Gastroesophageal sphincter (tissue), 4 donors: ENCODE results near the gene KIF22. TPM values are rescaled to one million over a fixed set of nuclear protein-coding genes. Genes with fewer than 3 reads are reported as not detected.
A peak's percentile ranks its signal among the peaks of the same experiment; 100 is the strongest.

Experiments
- ATAC-seq: fragments of 150-250 bp; one replicate; pipeline ENCODE4 v1.9.1; 2016; ENCODE audit warnings: mild to moderate bottlenecking, moderate library complexity
- H3K27ac ChIP-seq, 4 donors: fragments of 200-600 bp; sonication (generic) in 3 of 4; 1 replicate in 3 of 4; 2 replicates in 1 of 4; pipeline ENCODE4 v1.5.1; 2016 to 2019
- H3K27me3 ChIP-seq: fragments of 200-600 bp; sonication (generic); one replicate; pipeline ENCODE4 v1.5.1; 2019
- H3K36me3 ChIP-seq, 2 donors: fragments of 200-600 bp; sonication (generic); one replicate each; pipeline ENCODE4 v1.5.1; 2019; ENCODE audit warnings: control low read depth in 1 of 2
- H3K4me1 ChIP-seq, 3 donors: fragments of 200-600 bp; sonication (generic); 1 replicate in 2 of 3; 2 replicates in 1 of 3; pipeline ENCODE4 v1.5.1; 2016 to 2019; ENCODE audit warnings: control low read depth in 2 of 3
- H3K4me3 ChIP-seq, 2 donors: fragments of 200-600 bp; sonication (generic); one replicate each; pipeline ENCODE4 v1.5.1; 2019; ENCODE audit warnings: mild to moderate bottlenecking in 1 of 2, moderate library complexity in 1 of 2
- H3K9me3 ChIP-seq, 3 donors: fragments of 200-600 bp; sonication (generic); one replicate each; pipeline ENCODE4 v1.5.1; 2017 to 2019; ENCODE audit warnings: control low read depth in 2 of 3
- CTCF ChIP-seq, 4 experiments: fragments of 200-600 bp in 2 of 4; fragments of 450-650 bp in 2 of 4; sonication (generic) in 1 of 4; IDR thresholded peaks; one replicate each; pipeline ENCODE4 v1.5.1; 2017 to 2019; ENCODE audit warnings: antibody characterized with exemption in 4 of 4, mild to moderate bottlenecking in 2 of 4, moderate library complexity in 2 of 4
- EP300 ChIP-seq: sonication (generic); formaldehyde crosslinking; IDR thresholded peaks from one replicate; pipeline ENCODE4 v1.6.1; 2017; ENCODE audit warnings: antibody characterized with exemption, mild to moderate bottlenecking
- POLR2A ChIP-seq, 2 donors: fragments of 450-650 bp; IDR thresholded peaks; one replicate each; pipeline ENCODE4 v1.6.1; 2017; ENCODE audit warnings: antibody characterized with exemption in 2 of 2, mild to moderate bottlenecking in 2 of 2, moderate library complexity in 1 of 2
- POLR2AphosphoS5 ChIP-seq: sonication (generic); formaldehyde crosslinking; IDR thresholded peaks from one replicate; pipeline ENCODE4 v1.6.1; 2017; ENCODE audit warnings: antibody characterized with exemption
- WGBS, 2 donors: methylation state at CpG; one replicate each; pipeline ENCODE4 v1.1.5; 2018; ENCODE audit warnings: low coverage in 1 of 2; 5-methylcytosine and 5-hydroxymethylcytosine counted together
- total RNA-seq, 4 donors: library from RNA; depleted of rRNA; stranded (reverse); fragments of >200 nt; gene quantifications; one replicate each; pipeline ENCODE4 v1.1.0, GENCODE V29; 2016

KIF22 gene
- total RNA-seq, 4 donors from 2014 or later = 9.4 to 17.3 (median 12.8) TPM

DNA sequence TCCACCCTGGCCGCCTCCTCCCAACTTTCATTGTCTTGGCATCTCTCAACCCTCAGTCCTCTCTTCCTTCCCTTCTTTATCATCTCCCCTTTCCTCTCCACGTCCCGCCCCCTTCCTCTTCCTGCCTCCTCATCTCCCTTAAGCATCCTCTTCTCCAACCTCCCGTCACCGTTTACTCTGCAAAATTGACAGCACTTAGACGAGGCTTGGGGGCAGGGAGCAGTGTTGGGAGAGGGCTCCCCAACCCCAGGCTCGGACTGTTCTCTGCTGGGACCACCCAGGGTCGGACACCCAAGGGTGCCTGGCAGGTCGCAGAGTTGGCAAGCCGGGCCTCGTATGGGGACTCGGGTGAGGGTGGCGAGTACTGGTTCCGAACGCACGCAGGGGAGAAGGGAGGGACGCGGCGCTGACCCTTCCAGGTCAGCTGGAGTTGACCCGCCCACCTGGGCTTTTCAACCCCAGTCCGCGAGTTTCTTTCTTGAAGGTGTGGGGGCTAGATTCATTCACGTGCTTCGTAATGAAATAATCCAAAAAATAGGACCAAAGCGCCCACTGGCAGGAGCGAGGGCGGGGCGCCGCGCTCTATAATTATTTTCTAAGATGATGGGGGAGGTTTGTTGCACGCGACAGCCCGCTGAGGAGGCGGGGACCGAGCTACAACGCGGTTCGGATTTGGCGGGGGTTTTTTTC, 24.6 kb downstream of the KIF22 start:
- TF ChIP-seq POLR2A (IDR thresholded peaks at IDR 0.05) = no peak
- TF ChIP-seq POLR2AphosphoS5 = no peak
- no peak for TF ChIP-seq CTCF (IDR thresholded peaks at IDR 0.05)
- TF ChIP-seq EP300 = no peak
- peak overlapping the region; percentile 25 to 84 for H3K4me3 ChIP-seq
- peak overlapping the region; percentile 60 to 98 (median 98) for H3K27ac ChIP-seq
- 1 to 13% methylated on average over 5 to 16 of the region's 39 CpGs for WGBS, 2 donors
- H3K27me3 ChIP-seq = no peaks in the 10 kb centered on the region
- ATAC-seq = no peak
- no peaks in the 10 kb centered on the region for H3K9me3 ChIP-seq
- peaks cover 6 to 87% (median 53%) of the 10 kb centered on the region in 3 donors for H3K4me1 ChIP-seq
- peaks cover 0 to 22% of the 10 kb centered on the region in 2 donors for H3K36me3 ChIP-seq

- Histone ChIP-seq H3K27me3 (no peaks in the 10 kb centered on the region), H3K9me3 (no peaks in the 10 kb centered on the region), H3K4me3 (peak within 1 kb of the TSS; percentile 58 to 84), H3K27ac (peak within 1 kb of the TSS; percentile 84 to 98 (median 98)), H3K4me1 (peaks cover 2 to 85% (median 45%) of the 10 kb centered on the region in 3 donors), H3K36me3 (peaks cover 0 to 20% of the 10 kb centered on the region in 2 donors)
- WGBS, 2 donors = 0 to 1% methylated on average over 10 to 23 of the region's 70 CpGs
- ATAC-seq = peak; percentile 85
- TF ChIP-seq CTCF (IDR thresholded peaks at IDR 0.05) (peak in 3 of 4 experiments; percentile 84 to 98 (median 91)), POLR2AphosphoS5 (peak; percentile 65), POLR2A (IDR thresholded peaks at IDR 0.05) (peak; percentile 32 to 49), EP300 (no peak)
Observed at GRCh38 chr16:29815793-29816693, 25.5 kb downstream of the KIF22 start, which contains the start of gene PAGR1. Gene PAGR1, plus strand, starts transcription at chr16:29816152. Its CDS starts 374 bp downstream, at chr16:29816526.

DNA sequence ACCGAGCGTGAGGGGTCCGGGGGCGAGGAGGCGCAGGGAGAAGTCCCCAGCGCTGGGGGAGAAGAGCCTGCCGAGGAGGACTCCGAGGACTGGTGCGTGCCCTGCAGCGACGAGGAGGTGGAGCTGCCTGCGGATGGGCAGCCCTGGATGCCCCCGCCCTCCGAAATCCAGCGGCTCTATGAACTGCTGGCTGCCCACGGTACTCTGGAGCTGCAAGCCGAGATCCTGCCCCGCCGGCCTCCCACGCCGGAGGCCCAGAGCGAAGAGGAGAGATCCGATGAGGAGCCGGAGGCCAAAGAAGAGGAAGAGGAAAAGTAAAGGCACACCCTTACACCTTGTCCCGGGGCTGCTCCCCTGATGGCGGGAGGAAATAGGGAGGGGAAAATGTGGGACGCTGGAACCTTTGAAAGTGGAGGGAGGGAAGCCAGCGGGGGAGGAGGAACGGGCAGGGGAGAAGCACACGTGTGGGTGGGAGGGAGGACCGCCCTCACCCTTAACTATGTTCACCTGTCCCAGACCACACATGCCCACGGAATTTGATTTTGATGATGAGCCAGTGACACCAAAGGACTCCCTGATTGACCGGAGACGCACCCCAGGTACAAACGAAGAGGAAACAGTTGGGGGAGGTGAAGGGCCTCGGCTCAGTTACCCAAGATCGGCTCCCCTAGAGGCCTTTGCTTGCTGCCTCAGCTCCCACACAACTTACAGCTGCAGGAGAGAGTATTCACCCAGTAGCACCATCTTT, 26.3 kb downstream of the KIF22 start:
- WGBS, 2 donors = 6 to 9% methylated on average over 3 to 14 of the region's 37 CpGs
- peaks cover 2 to 86% (median 51%) of the 10 kb centered on the region in 3 donors for H3K4me1 ChIP-seq
- ATAC-seq = peak; percentile 44

More for the DNA sequence above, 26.3 kb downstream of the KIF22 start:
- Histone ChIP-seq H3K4me3 (peak overlapping the region; percentile 58 to 84), H3K27ac (peak overlapping the region; percentile 84 to 98 (median 98)), H3K9me3 (no peaks in the 10 kb centered on the region), H3K27me3 (no peaks in the 10 kb centered on the region), H3K36me3 (peaks cover 0 to 20% of the 10 kb centered on the region in 2 donors)
- TF ChIP-seq POLR2AphosphoS5 (peak; percentile 39), EP300 (no peak), CTCF (IDR thresholded peaks at IDR 0.05) (no peak), POLR2A (IDR thresholded peaks at IDR 0.05) (peak; percentile 2 to 49)
